SHP77 (cell line): Measurements from ENCODE around the gene PPP1R17.
A peak's percentile ranks its signal among the peaks of the same experiment; 100 is the strongest.

Source experiments
- DNase-seq, 2 experiments: peaks; one replicate each; lab custom pipeline; 2025; lab: John Stamatoyannopoulos, UW

PPP1R17 gene

DNA sequence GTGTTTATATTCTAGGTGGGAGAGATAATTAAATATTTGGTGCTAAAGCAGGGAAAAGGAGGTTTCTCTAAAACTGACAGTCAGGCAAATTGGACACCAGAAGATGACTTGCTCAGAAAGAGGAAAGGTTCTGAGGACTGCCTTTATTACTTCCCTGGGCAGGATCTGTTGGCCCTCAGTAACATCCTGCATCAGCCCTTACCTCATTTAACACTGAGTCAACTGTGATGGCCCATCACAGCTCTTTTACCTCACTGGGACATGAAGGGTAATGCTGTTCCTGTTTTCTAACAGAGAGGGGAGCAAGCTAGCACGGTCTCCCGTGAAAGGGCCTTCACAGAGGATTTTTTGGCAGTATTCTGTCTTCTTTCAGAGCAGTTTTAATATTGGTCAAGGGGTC lies 12.0 kb downstream of the PPP1R17 start:
- no peak for DNase-seq

DNA sequence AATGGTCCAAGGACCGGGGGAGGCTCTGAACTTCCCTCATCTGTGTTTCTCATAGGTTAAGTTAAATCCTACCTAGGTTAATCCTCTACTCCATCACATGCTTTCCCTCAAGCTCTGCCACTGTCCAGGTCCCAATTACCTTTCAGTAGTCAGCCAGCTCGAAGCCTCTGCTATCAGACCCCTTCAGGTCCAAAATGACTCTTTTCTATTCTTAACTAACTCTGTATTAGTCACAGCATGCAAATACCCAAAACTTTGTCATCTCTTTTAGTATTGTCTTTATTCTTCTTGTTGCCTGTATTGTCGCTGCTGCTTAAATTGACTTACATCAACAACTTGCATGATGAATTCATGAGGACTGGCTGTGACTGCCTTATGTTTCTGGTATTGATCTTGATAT lies 15.3 kb downstream of the PPP1R17 start:
- DNase-seq = no peak

DNA sequence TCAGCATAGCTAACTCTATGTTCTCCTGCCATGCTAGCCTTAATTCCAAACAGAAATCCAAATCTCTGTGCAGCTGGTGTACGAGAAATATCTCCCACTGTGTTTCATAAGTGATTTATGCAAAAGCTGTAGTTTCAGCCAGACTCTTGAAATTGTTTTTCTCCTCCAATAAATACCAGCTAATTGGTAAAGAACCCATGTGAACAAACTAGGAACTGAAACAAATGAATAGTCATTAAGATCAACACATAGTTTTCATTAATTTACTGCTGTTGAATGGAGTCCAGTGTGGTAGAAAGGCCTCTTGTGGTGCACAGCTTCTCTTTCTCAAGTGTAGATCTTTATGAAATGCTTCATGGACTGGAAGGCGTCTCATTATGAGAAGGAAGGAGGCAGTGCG lies 18.4 kb downstream of the PPP1R17 start:
- no peak for DNase-seq

DNA sequence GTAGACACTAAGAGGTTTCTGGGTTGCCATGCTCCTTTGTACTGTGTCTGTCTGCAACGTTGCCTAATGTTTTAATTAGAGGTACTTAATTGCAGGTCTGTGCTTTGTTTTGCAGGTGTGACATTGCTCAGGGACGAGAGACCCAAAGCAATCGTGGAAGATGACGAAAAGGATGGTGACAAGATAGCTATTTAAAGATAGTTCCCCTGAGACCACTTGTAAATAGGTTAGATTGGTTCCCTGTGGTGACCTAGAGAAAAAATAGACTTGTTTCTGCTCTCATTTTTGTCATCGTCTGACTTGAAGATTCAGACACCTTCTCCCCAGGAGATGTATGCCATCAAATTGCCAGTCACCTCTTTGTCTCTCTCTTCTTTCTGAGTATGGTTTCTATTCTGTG lies 20.1 kb downstream of the PPP1R17 start:
- no peak for DNase-seq

DNA sequence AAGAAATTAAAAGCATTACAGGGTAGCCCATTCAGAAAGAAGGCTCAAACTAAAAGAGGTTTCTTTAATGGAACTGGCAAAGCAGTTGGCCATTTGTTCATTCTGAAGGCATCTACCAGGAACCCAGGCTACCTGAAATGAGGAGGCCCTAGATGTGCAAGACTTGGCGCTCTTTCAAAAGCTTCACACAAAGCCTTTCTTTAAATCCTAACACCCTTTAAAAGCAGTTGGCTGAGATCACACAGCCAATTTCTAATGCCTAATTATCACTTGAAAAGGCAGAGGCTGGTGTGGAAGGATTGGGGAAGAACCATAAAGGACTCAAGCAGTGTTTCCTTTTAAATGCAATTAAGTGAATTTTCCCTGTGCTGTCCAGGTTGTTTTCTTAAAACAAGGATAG lies 23.2 kb downstream of the PPP1R17 start:
- DNase-seq = no peak

DNA sequence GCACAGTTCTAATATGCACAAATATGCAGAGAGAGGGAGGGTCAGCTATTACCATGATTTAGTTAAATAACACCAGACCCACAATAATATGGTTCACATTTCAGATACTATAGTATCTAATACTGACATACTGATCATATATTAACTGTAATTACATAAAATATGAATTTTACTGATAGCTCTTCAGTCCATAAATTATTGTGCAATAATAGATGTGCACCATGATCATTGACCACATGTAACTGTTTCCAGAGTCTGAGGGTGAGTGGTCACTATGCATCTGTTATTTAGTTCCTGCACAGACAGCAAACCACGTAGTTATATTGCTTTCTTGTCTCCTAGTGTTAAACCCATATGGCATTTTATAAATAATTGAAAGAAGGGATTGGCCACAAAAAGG lies 29.3 kb downstream of the PPP1R17 start:
- no peak for DNase-seq

DNA sequence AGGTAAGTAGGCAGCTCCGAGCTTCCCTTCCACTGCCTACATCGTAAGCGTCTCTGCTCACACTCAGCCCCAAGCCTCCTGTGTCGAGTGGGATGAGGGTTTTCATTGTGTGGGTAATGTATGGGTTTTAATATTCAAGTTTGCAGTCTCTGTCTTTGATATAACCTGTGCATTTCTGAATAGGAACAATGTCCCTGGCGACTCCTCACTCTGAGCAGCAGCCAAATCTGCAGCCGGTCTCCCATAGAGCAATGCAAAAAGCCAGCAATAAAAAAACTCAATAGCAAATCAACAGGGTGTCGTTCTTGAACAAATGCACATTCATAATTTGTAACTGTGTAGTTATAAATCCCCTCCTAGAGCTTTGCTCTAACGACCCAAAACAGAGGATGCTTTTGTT lies 33.4 kb downstream of the PPP1R17 start:
- no peak for DNase-seq

DNA sequence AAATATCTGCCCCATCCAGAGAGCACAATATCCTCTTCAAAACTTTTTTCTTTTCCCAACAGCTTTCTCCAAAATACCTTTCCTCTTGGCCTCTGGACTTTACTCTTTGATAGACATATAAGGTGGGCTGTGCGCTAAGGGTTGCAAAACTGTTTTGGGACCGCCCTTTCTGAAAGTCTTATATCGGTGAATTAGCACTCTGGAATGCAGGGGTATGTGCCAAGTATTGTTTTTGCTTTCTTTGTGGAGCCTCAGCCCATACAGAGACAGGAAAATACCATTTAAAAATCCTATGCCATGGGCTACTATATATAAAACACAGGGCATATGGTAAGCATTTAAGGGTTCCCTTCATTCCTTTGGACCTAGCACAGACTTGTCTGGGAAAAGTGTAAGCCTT lies 37.7 kb downstream of the PPP1R17 start:
- no peak for DNase-seq

DNA sequence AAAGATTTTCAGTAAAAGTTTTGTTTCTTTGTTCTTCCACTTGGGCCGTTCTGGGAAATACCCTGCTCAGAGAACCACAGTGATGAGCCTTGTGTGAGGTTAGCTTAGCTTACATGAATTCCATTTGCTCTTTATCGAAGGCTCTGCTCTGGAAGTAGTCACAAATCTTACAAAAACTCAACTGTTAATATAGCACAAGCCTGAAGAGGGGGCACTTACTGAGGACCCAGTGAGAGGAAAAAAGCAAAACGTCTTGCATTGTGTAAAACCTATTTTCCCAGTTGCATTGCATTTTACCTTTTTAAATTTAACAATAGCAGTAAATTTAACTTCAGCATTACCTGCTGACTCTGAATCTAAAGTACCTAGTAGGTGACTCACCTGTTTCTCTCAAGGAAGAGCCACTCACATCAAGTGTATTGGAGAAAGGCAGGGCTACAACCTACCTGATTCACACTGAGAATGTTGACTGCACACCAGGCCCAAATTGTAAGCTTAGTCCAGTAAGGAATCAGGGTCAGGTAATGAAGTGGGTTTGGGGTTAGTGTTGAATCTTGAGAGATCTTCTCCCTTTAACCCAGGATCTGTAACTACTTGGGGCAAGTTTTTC lies 42.3 kb downstream of the PPP1R17 start:
- no peak for DNase-seq

DNA sequence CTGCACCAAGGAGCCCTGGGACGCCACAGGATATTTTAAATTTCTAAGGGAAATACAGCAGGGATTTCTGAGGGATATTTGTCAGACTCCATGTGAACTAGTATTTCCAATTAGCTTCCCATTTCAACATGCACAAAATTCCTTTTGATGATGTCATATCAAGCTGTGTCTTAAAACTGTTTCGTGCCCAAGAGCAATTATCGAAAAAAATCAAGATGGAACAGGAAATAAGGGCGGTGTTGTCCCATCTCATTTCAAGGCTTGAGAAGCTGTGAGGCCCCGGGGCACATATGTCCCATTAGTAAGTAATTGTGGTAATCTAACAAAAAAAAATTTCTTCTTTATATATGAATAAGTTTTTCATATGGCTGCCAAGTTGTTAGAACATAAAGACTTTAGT lies 47.4 kb downstream of the PPP1R17 start:
- DNase-seq = no peak

DNA sequence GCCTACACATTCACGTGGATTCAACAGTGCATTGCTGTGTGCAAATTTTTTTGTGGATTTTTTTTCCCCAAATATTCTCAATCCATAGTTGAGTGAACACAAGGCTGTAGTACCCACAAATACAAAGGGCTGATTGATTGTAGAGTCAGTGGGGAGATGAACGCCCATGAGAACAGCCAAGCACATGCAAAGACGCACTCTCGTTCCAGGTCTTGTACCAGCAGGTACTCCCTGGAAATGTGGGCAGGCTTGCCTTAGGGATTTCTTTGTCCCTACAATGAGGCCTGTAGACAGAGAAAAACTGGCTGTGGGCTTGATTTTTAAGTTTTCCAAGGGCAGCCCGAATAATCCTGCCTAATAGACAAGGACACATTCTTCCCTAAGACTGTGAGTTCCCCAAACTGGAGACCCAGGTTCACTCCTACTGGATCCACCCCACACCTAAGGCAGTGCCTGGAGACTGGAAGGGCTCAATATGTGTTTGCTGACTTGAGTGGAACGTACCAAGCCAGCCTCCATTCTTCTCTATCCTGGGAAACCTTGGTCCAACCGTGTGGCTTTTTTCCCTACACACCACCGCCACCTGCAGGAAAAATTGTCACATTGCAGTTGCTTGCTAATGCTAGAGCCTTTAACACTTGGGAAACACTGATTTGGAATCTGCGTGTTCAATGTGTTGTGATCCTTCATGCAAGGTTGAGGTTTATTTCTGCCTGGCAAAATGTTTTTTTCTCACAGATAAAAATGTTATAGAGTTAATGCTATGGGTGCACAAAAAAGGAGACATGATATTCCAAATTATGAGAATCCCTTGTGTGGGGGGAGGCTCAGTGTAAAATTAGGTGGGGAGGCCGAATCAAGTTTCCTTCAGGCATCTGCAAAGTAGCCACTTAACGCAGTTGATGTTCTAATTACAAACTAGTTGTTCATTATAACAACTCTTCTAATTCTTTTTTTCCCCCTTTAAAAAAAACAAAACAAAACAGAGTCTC lies 49.3 kb downstream of the PPP1R17 start:
- peak; percentile 39 to 79 for DNase-seq

DNA sequence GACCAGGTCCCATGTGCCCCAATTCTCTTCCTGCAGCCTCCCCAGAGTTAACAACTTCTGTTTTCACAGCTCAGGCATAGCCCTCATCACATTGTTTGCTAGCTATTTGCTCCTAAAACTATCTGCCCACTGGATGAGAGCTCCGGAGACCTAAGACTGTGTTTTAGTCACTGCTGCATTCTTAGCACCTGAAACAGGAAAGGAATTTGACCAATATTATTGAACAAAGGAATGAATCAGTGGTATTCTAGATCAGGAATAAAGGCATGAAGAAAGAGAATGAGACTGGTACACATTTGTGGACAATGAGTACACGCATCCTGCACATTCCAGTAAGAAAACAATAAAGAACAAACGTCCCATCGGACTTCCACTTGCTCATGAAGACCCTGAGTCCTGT lies 54.8 kb downstream of the PPP1R17 start:
- DNase-seq = no peak

DNA sequence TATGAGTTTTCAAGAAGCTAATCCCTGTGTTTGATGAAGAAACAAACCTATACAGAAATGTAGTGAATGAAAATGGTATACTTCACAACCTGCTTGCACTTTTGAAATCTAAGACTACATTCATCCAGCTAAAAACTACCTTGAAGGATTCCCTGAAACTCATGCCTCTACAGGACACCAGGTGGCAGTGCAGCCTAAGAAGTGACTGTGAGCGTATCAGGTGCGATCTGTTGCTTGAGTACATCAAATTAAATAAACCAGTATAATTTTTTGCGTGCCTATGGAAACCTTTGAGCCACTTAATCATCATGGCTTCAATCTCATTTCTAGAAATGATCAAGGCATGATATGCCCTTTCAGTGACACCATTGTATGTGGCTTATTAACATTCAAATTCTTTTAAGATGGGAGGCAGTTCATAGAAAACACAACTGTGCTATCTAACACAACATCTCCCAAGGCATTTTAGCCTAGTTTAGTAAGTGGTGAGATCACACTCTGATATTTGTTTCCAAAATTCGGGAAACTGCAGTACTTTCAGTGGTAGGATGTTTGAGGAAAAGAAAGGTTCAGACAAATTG lies 57.4 kb downstream of the PPP1R17 start:
- peak; percentile 60 to 85 for DNase-seq

DNA sequence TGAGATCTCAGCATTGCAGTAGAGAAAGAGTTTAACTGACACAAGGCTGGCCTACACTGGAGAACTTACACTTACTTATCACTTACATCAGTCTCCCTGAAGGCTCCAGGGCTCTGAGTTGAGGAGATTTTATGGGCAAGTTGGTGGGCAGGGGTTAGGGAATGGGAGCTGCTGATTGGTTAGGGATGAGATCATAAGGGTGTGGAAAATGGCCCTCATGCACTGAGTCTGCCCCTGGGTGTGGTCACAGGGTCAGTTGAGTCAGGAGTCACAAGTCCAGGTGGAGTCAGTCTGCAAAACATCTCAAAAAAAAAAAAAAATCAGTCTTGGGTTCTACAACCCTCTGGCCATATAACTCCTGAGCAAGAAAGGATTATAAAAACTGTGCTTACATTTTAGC lies 60.5 kb downstream of the PPP1R17 start:
- DNase-seq = no peak

DNA sequence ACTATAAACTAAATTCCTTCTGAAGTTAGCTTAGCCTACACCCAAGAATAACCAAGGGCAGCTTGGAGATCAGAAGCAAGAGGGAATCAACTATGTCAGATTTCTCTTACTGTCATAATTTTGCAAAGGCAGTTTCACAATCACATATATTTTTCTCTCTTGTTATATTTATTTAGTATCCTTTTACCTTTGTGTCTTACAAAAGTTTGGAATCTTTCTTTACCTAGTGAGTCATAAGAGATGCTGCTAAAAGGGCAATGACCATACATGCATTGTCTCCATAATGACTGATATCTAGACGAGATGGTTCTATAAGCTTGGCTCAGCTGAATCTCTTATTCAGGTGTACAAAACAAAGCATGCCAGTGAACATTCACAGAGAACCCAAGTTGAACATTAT lies 61.1 kb downstream of the PPP1R17 start:
- DNase-seq = no peak

DNA sequence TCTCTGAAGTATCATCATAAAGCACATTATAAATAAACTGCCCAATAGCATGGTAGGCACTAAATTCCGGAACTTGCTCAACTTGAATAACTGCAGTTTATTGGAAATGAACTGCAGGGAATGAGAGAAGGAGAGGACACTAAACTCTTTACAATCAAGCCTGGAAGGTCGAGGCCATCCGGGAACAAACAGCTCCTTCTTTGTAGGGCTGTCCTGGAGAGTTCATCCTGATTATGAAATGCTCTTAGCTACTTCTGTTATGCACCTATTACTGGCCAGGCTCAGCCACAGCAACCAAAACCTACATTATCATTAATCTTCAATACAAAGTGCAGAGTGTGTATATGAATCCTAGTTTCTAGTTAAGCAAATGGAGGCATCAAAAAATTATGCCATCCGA lies 64.7 kb downstream of the PPP1R17 start:
- DNase-seq = no peak
